ENCODE measurements around the gene RCCD1. TPM values are rescaled to one million over a fixed set of nuclear protein-coding genes. Genes with fewer than 3 reads are reported as not detected.
"Not testable (repeated sequence)": the region's sequence is repeated elsewhere in the genome, so short reads cannot be mapped to it uniquely, and the experiment has no call there.

The RCCD1 gene
- polyA plus RNA-seq (ENCODE audit: insufficient read depth in 1 of 5, insufficient read length in 5 of 5, low replicate concordance in 1 of 5): 10 to 100 TPM; 16.3 to 22.4 (median 18.9) TPM
- long read RNA-seq, donor 1, partial matches to known transcripts: 39 of 41 reads
- long read RNA-seq, donor 1, other reads (novel, unspliced or antisense): 0 of 41 reads
- long read RNA-seq, donor 2, partial matches to known transcripts: 0 of 1 reads
- long read RNA-seq, donor 2, other reads (novel, unspliced or antisense): 0 of 1 reads
- long read RNA-seq, donor 3: 0 reads
- long read RNA-seq, donor 4: 0 reads
- long read RNA-seq, donor 5, partial matches to known transcripts: 0 of 2 reads
- long read RNA-seq, donor 5, other reads (novel, unspliced or antisense): 0 of 2 reads
- long read RNA-seq, donor 6, partial matches to known transcripts: 0 of 2 reads
- long read RNA-seq, donor 6, other reads (novel, unspliced or antisense): 0 of 2 reads
- long read RNA-seq, donor 7, partial matches to known transcripts: 0 of 1 reads
- long read RNA-seq, donor 7, other reads (novel, unspliced or antisense): 0 of 1 reads
- long read RNA-seq, donor 8, partial matches to known transcripts: 0 of 1 reads
- long read RNA-seq, donor 8, other reads (novel, unspliced or antisense): 0 of 1 reads

- DNase-seq: peak; percentile 91 to 92
These were observed at the start of gene RCCD1 for GRCh38 chr15:90954712-90955623. RCCD1 (plus strand) TSS chr15:90954884; CDS start chr15:90956735, 1,851 bp downstream.

- DNase-seq: no peak
These were observed 49.1 kb upstream of the RCCD1 start for GRCh38 chr15:90905306-90906180.

- DNase-seq: no peak
These were observed 48.4 kb upstream of the RCCD1 start for GRCh38 chr15:90906181-90906849.

- DNase-seq: no peak
These were observed 47.5 kb upstream of the RCCD1 start for GRCh38 chr15:90907051-90907660.

GRCh38 chr15:90907838-90908507, 46.7 kb upstream of the RCCD1 start:
- DNase-seq: no peak

- DNase-seq: not testable (repeated sequence)
These were observed 45.2 kb upstream of the RCCD1 start for GRCh38 chr15:90909449-90909848.

GRCh38 chr15:90909976-90910375, 44.7 kb upstream of the RCCD1 start:
- DNase-seq: no peak

- no peak for DNase-seq
These were observed 44.0 kb upstream of the RCCD1 start for GRCh38 chr15:90910441-90911301.

- DNase-seq: no peak
These were observed 43.4 kb upstream of the RCCD1 start for GRCh38 chr15:90911302-90911623.

GRCh38 chr15:90911906-90912769, 42.5 kb upstream of the RCCD1 start:
- no peak for DNase-seq

GRCh38 chr15:90912770-90913075, 42.0 kb upstream of the RCCD1 start:
- DNase-seq: no peak

- DNase-seq: no peak
These were observed 41.2 kb upstream of the RCCD1 start for GRCh38 chr15:90913398-90913944.

GRCh38 chr15:90914305-90915080, 40.2 kb upstream of the RCCD1 start:
- DNase-seq: no peak

- DNase-seq: no peak
These were observed 39.4 kb upstream of the RCCD1 start for GRCh38 chr15:90915216-90915807.

GRCh38 chr15:90915808-90916440, 38.8 kb upstream of the RCCD1 start:
- DNase-seq: no peak

GRCh38 chr15:90916461-90916860, 38.2 kb upstream of the RCCD1 start:
- no peak for DNase-seq
